ENCODE results near the gene ZSWIM6. TPM values are rescaled to one million over a fixed set of nuclear protein-coding genes. Genes with fewer than 3 reads are reported as not detected.
A peak's percentile ranks its signal among the peaks of the same experiment; 100 is the strongest.

ZSWIM6 gene
- polyA plus RNA-seq, 10 donors: 6.7 to 10.8 (median 9.0) TPM

- DNase-seq: peak in 1 of 3 donors; percentile 81
These were observed 25.4 kb upstream of the ZSWIM6 start for GRCh38 chr5:61306531-61307131.

- no peak for DNase-seq
These were observed 24.9 kb upstream of the ZSWIM6 start for GRCh38 chr5:61307191-61307590.

- DNase-seq: no peak
These were observed 24.4 kb upstream of the ZSWIM6 start for GRCh38 chr5:61307611-61308010.

GRCh38 chr5:61308712-61309111 is 23.3 kb upstream of the ZSWIM6 start:
- DNase-seq: no peak

- no peak for DNase-seq
These were observed 22.9 kb upstream of the ZSWIM6 start for GRCh38 chr5:61309115-61309514.

GRCh38 chr5:61311056-61311610 is 20.9 kb upstream of the ZSWIM6 start:
- DNase-seq: no peak

GRCh38 chr5:61311836-61312808 is 19.9 kb upstream of the ZSWIM6 start:
- DNase-seq: no peak

GRCh38 chr5:61313960-61314681 is 17.9 kb upstream of the ZSWIM6 start:
- DNase-seq: peak in 1 of 3 donors; percentile 45

- DNase-seq: no peak
These were observed 13.7 kb upstream of the ZSWIM6 start for GRCh38 chr5:61318376-61318775.

GRCh38 chr5:61319388-61320146 is 12.5 kb upstream of the ZSWIM6 start:
- DNase-seq: peak in 1 of 3 donors; percentile 57

- no peak for DNase-seq
These were observed 11.2 kb upstream of the ZSWIM6 start for GRCh38 chr5:61320860-61321259.

GRCh38 chr5:61321669-61322068 is 10.4 kb upstream of the ZSWIM6 start:
- no peak for DNase-seq

GRCh38 chr5:61322738-61323725 is 9.0 kb upstream of the ZSWIM6 start:
- no peak for DNase-seq

GRCh38 chr5:61327760-61328753 is 4.0 kb upstream of the ZSWIM6 start:
- no peak for DNase-seq

GRCh38 chr5:61328791-61329549 is 3.1 kb upstream of the ZSWIM6 start:
- no peak for DNase-seq

- DNase-seq: no peak
These were observed 2.4 kb upstream of the ZSWIM6 start for GRCh38 chr5:61329550-61330128.

GRCh38 chr5:61330341-61330844 is 1.7 kb upstream of the ZSWIM6 start:
- DNase-seq: peak in 2 of 3 donors; percentile 62 to 88

All from muscle of back (tissue), 11 donors.